AG08396 (cell line): ENCODE measurements around the gene PLAAT2.

ENCODE experiments used
- DNase-seq: peaks from one replicate; pipeline ENCODE4 v3.0.0; 2012; ENCODE audit warnings: low spot score, mixed read lengths

The PLAAT2 gene

GRCh38 chr11:63518548-63518947, 44.6 kb downstream of the PLAAT2 start:
- DNase-seq: no peak

- DNase-seq: no peak
Measured at GRCh38 chr11:63517156-63517555, 46.0 kb downstream of the PLAAT2 start.

DNA sequence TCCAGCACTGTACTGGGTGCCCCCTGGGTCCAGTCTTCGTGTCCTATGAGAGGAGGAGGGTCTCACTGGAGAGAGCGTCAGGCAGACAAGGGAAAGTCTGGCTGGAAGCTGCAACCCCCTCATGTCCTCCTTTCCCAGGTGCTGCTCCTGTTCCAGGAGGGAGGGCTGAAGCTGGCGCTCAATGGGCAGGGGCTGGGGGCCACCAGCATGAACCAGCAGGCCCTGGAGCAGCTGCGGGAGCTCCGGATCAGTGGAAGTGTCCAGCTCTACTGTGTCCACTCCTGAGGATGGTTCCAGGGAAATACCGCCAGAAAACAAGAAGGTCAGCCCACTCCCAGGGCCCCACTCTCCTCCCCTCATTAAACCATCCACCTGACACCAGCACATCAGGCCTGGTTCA, 47.1 kb downstream of the PLAAT2 start:
- no peak for DNase-seq

- no peak for DNase-seq
Measured at GRCh38 chr11:63512816-63513215, 50.4 kb downstream of the PLAAT2 start.

DNA sequence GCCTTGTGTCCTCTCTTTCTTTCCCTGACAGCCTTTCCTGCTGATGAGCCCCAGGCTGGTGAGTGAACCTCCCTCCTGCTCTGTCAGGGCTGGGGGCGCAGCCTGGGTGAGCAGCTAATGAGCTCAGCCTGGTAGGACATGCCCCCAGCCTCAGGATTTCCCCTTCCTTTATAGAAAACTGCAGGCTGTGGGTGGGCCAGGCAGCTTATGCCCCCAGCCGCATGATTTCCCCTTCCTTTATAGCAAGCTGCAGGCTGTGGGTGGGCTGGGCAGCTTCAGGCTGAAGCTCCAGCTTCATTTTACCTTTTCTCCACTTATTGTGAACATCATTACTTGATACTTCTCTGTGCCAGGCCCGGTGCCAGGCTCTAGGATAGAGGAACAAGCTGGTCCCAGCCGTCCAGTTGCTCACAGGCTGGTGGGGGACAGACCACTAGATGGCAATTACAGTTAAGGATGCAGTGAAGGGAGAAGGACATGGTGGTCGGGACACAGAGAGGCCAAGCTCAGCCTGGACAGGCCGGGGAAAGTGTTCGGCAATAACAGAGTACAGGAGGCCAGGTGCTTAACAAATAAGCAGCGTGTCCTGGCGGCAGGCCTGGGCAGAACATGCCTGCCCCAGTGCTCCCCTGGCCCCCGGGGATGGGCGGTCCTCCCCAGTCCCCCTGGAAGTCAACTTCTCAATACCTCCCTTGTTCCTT, 52.0 kb downstream of the PLAAT2 start:
- no peak for DNase-seq

DNA sequence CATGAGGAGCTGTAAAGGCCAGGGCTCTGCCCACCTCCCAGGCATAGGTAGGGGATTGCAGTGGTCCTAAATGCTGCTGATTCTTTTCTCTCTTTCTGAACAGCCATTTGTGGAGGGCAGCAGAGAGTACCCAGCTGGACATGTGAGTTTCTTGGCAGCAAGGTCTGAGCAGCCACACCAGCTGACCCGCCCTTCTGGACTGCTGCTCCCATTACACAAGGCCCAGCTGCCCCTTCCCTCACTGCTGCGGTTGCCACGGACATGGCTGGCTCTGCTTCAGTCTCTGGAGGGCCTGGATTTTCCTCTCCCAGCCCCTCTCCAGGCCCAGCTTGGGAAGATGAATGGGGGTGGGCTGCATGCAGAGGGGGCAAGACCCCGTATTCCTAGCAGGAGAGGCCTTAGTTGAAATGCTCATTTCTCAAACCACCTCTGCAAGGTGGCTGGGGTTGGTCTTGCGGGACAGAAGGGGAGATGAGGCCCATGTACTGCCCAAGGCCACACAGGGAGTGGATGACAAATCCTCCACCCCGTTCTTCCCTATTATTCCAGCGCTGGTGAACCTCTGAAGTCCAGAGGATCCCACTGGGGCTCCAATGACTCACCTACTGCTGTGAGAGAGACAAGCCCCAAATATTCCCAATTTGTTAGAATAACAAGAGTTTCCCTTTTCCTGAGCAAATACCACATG, 52.7 kb downstream of the PLAAT2 start:
- DNase-seq: peak; percentile 72

DNA sequence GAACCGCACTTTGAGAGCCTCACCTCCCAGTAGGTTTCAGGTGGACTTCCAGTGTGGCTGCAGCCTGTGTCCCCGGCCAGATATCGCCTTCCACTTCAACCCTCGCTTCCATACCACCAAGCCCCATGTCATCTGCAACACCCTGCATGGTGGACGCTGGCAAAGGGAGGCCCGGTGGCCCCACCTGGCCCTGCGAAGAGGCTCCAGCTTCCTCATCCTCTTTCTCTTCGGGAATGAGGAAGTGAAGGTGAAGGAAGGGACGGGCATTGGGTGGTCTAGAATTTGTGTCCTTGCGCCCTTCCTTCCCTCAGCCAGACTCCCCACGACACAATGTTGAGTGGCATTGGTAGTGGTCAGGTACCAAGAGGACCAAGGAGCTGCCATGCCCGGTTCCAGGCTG, 54.4 kb downstream of the PLAAT2 start:
- DNase-seq: no peak

- no peak for DNase-seq
Measured at GRCh38 chr11:63508009-63508408, 55.2 kb downstream of the PLAAT2 start.

- no peak for DNase-seq
Measured at GRCh38 chr11:63507511-63507910, 55.7 kb downstream of the PLAAT2 start.

GRCh38 chr11:63506876-63507275, 56.3 kb downstream of the PLAAT2 start:
- no peak for DNase-seq

DNA sequence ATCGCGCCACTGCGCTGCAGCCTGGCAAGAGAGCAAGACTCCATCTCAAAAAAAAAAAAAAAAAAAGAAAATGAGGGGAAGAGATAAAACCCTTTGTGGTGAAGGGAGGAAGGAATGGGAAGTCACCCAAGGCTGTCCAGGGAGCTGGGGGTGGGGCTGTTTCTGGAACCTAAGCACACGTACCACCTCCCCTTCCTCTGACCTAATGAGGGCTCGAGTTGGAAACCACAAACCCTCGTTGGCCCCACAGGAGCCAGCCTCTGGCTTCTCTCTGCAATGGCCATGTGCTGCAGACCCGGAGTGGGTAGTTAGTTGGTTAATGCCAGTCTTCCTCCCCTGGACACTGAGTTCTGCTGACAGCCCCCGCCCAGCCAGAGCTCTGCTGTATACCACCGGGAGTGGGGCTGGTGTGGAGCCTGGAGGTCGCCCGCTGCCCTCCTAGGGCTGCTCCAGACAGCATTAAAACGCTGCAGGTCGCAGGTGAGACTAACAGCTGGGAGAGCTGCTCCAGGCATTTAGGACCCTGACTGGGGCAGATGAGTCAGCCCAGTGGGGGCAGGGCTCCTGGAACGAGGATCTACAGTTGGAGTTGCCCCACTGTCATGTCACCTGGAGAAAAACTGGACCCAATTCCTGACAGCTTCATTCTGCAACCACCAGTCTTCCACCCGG, 57.2 kb downstream of the PLAAT2 start, which contains the start of gene LGALS12:
Gene LGALS12 (plus strand): TSS at position 228 of the 672 bp plus-strand sequence. CDS start 375 bp downstream, at position 603.
- no peak for DNase-seq

DNA sequence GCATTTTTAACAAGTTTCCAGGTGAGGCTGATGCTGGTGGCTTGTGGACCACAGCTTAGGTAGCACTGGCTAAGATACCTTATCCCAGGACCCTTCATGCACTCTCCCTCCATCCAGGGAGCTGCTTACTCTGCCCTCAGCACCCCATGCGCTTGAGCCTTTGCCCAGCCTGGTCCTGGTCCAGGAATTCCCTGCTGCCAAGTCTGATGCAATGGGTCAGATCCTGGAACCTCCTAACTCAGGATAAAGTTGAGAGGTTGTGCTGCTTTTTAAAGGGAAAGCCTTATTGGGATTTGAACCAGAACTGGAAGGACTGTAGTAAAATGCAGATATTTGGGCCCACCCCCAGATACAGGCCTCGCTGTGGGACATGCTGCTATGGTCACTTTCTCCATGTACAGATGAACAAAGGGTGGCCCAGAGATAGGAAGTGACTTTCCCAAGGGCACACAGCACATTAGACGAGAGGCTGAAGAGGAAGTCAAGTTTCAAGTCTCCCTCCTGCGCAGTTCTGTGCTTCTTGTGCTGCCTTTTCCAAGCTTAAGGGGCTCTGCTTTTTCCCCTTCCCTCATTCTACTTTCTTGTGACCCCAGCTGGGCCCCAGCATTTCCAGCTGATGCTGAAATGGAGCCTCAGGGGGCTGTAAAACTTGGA, 58.1 kb downstream of the PLAAT2 start:
- no peak for DNase-seq

DNA sequence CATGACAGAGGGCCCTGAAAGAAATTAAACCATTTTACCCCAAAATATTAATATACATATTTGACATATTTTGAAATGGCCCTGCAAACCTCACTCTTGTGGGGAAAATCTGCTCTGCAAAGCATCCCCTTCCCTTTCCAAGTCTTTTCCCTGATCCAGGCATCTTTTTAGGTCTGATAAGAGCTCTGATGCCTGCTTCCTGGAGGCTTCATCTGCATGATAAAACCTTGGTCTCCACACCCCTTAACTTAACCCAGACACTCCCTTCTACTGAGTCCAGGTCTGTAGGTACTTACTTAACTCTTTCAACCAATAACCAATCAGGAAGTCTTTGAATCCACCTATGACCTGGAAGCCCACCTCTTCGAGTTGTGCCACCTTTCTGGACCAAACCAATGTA, 59.1 kb downstream of the PLAAT2 start:
- no peak for DNase-seq

GRCh38 chr11:63503492-63503891, 59.7 kb downstream of the PLAAT2 start:
- no peak for DNase-seq
